ENCODE data around the gene RGP1. TPM values are rescaled to one million over a fixed set of nuclear protein-coding genes. Genes with fewer than 3 reads are reported as not detected.

The RGP1 gene
- total RNA-seq, 1 donor from 2014 or later = 11.8 TPM

GRCh38 chr9:35759795-35760194 lies 10.7 kb downstream of the RGP1 start:
- no peak for FAIRE-seq
- H3K4me3 ChIP-seq (ENCODE audit: low read depth, low read length) = no peak overlapping the region
- H3K27me3 ChIP-seq (ENCODE audit: control insufficient read depth, insufficient read depth, low read length) = no peaks in the 10 kb centered on the region
- no peak for DNase-seq (ENCODE audit: low read depth)
- TF ChIP-seq CTCF (IDR thresholded peaks at IDR 0.05; ENCODE audit: insufficient read depth, low read length, severe bottlenecking) = no peak
- H3K36me3 ChIP-seq (ENCODE audit: control insufficient read depth, insufficient read depth, low read length) = no peaks in the 10 kb centered on the region

DNA sequence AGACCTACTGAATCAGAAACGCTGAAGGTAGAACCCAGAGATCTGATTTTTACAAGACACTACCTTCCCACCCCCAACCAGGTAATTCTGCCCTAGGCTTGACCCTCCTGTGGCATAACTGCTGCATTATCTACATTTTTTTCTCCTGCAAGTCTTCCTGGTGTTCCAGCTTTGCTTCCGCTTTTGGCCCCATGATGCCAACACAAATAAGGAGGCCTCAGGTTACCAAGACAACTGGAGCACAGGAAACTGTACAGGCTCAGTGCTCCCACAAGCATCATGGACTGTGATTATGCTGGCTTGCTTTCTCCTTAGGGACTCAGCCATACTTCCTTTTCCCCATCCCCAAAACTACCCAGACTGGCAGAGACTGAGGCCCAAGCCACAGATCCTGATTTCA lies 11.6 kb downstream of the RGP1 start:
- no peak for TF ChIP-seq CTCF (IDR thresholded peaks at IDR 0.05; ENCODE audit: insufficient read depth, low read length, severe bottlenecking)
- no peak for FAIRE-seq
- peak; percentile 36 for DNase-seq (ENCODE audit: low read depth)
- H3K36me3 ChIP-seq (ENCODE audit: control insufficient read depth, insufficient read depth, low read length) = no peaks in the 10 kb centered on the region
- H3K27me3 ChIP-seq (ENCODE audit: control insufficient read depth, insufficient read depth, low read length) = no peaks in the 10 kb centered on the region
- no peak overlapping the region for H3K4me3 ChIP-seq (ENCODE audit: low read depth, low read length)

- no peak overlapping the region for H3K4me3 ChIP-seq (ENCODE audit: low read depth, low read length)
Observed at GRCh38 chr9:35763181-35763580, 14.1 kb downstream of the RGP1 start.

GRCh38 chr9:35763803-35764202 lies 14.7 kb downstream of the RGP1 start:
- TF ChIP-seq CTCF (IDR thresholded peaks at IDR 0.05; ENCODE audit: insufficient read depth, low read length, severe bottlenecking) = no peak
- no peak for DNase-seq (ENCODE audit: low read depth)
- no peaks in the 10 kb centered on the region for H3K27me3 ChIP-seq (ENCODE audit: control insufficient read depth, insufficient read depth, low read length)
- H3K4me3 ChIP-seq (ENCODE audit: low read depth, low read length) = no peak overlapping the region
- no peak for FAIRE-seq
- H3K36me3 ChIP-seq (ENCODE audit: control insufficient read depth, insufficient read depth, low read length) = no peaks in the 10 kb centered on the region

More at GRCh38 chr9:35763181-35763580, 14.1 kb downstream of the RGP1 start:
- FAIRE-seq (no peak), DNase-seq (ENCODE audit: low read depth) (no peak)
- Histone ChIP-seq H3K36me3 (ENCODE audit: control insufficient read depth, insufficient read depth, low read length) (no peaks in the 10 kb centered on the region), H3K27me3 (ENCODE audit: control insufficient read depth, insufficient read depth, low read length) (no peaks in the 10 kb centered on the region)
- TF ChIP-seq CTCF (IDR thresholded peaks at IDR 0.05; ENCODE audit: insufficient read depth, low read length, severe bottlenecking) = no peak

GRCh38 chr9:35766997-35767396 lies 17.9 kb downstream of the RGP1 start:
- no peak for DNase-seq (ENCODE audit: low read depth)
- Histone ChIP-seq H3K36me3 (ENCODE audit: control insufficient read depth, insufficient read depth, low read length) (no peaks in the 10 kb centered on the region), H3K27me3 (ENCODE audit: control insufficient read depth, insufficient read depth, low read length) (no peaks in the 10 kb centered on the region), H3K4me3 (ENCODE audit: low read depth, low read length) (no peak overlapping the region)
- no peak for FAIRE-seq
- no peak for TF ChIP-seq CTCF (IDR thresholded peaks at IDR 0.05; ENCODE audit: insufficient read depth, low read length, severe bottlenecking)

DNA sequence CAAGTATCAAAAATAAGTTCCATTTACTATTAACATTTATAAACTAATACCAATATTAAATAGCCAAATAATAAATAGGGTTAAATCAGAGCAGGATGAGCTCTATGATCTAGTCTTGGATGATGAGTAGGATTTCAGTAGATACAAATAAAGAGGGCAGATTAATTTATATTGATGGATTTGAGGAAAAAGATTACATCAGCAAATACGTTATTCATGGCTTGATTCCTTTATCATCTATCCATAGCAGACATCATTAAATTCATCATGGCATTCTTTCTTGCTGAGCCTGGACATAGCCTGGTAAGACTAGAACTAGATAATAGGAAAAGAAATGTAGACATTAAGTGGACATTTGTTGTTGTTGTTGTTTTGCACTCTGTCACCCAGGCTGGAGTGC lies 18.4 kb downstream of the RGP1 start:
- no peak overlapping the region for H3K4me3 ChIP-seq (ENCODE audit: low read depth, low read length)
- H3K36me3 ChIP-seq (ENCODE audit: control insufficient read depth, insufficient read depth, low read length) = no peaks in the 10 kb centered on the region
- H3K27me3 ChIP-seq (ENCODE audit: control insufficient read depth, insufficient read depth, low read length) = no peaks in the 10 kb centered on the region
- no peak for FAIRE-seq
- no peak for DNase-seq (ENCODE audit: low read depth)
- TF ChIP-seq CTCF (IDR thresholded peaks at IDR 0.05; ENCODE audit: insufficient read depth, low read length, severe bottlenecking) = no peak

Measured in bronchial epithelial cell (primary cell).